SK-N-SH (cell line): ENCODE data around the gene UCP2. TPM values are rescaled to one million over a fixed set of nuclear protein-coding genes. Genes with fewer than 3 reads are reported as not detected.
A peak's percentile ranks its signal among the peaks of the same experiment; 100 is the strongest.

Experiments used
- CTCF ChIA-PET: fragments of 300-600, 350-600 bp; formaldehyde crosslinking; extraction: SDS; loops from one replicate; lab custom pipeline; 2021; lab: Yijun Ruan, JAX
- POLR2A ChIA-PET: fragments of 350-600 bp; sonication (Branson Sonifier 250); formaldehyde crosslinking; extraction: SDS; loops from one replicate; lab custom pipeline; 2020; ENCODE audit warnings: antibody characterized with exemption, inconsistent platforms; lab: Yijun Ruan, JAX
- DNase-seq: peaks from one replicate; pipeline ENCODE4 v3.0.0; 2012
- H2AFZ ChIP-seq: fragments of 200-600 bp; sonication (generic); 2 replicates; pipeline ENCODE4 v1.8.1; 2016; ENCODE audit warnings: antibody characterized with exemption, mild to moderate bottlenecking, low read depth
- H3F3A ChIP-seq: fragments of 200-600 bp; sonication (generic); replicated peaks from 2 replicates; pipeline ENCODE3; 2016; ENCODE audit warnings: antibody characterized with exemption, mild to moderate bottlenecking; ENCODE audit not compliant: insufficient read depth
- H3K27ac ChIP-seq, 2 experiments: fragments of 200-500 bp in 1 of 2; fragments of 200-600 bp in 1 of 2; sonication (Bioruptor generic) in 1 of 2; sonication (generic), shearing (Covaris generic) in 1 of 2; 2 replicates each; pipeline versions ENCODE4 v1.5.1 to v1.6.1; 2014 to 2016; ENCODE audit warnings: low read depth in 2 of 2, inconsistent platforms in 1 of 2, low read length in 1 of 2, mild to moderate bottlenecking in 1 of 2, mixed read lengths in 1 of 2
- H3K27me3 ChIP-seq: fragments of 200-600 bp; sonication (generic), shearing (Covaris generic); 2 replicates; pipeline ENCODE4 v1.6.1; 2016; ENCODE audit warnings: mixed run types; ENCODE audit not compliant: insufficient read depth
- H3K36me3 ChIP-seq, 2 experiments: fragments of 200-500 bp in 1 of 2; fragments of 200-600 bp in 1 of 2; sonication (Bioruptor generic) in 1 of 2; sonication (generic) in 1 of 2; replicated peaks in 1 of 2; 2 replicates each; pipeline versions ENCODE3 to v1.5.1; 2014 to 2016; ENCODE audit warnings: low read length in 1 of 2, mild to moderate bottlenecking in 1 of 2; ENCODE audit not compliant: insufficient read depth in 2 of 2, control insufficient read depth in 1 of 2
- H3K4me1 ChIP-seq, 2 experiments: fragments of 200-500 bp in 1 of 2; fragments of 200-600 bp in 1 of 2; sonication (Bioruptor generic) in 1 of 2; sonication (generic), shearing (Covaris generic) in 1 of 2; 2 replicates each; pipeline versions ENCODE4 v1.5.1 to v1.6.1; 2014 to 2016; ENCODE audit warnings: low read depth in 1 of 2, low read length in 1 of 2, mixed run types in 1 of 2; ENCODE audit not compliant: insufficient read depth in 2 of 2, control insufficient read depth in 1 of 2
- H3K4me2 ChIP-seq: fragments of 200-600 bp; sonication (generic), shearing (Covaris generic); 2 replicates; pipeline ENCODE4 v1.6.1; 2017; ENCODE audit warnings: mixed run types
- H3K4me3 ChIP-seq, 2 experiments: fragments of 200-500 bp in 1 of 2; fragments of 200-600 bp in 1 of 2; sonication (Bioruptor generic) in 1 of 2; sonication (generic), shearing (Covaris generic) in 1 of 2; 2 replicates each; pipeline versions ENCODE4 v1.5.1 to v1.8.1; 2014 to 2016; ENCODE audit warnings: low read depth in 2 of 2, inconsistent platforms in 1 of 2, low read length in 1 of 2, mild to moderate bottlenecking in 1 of 2, mixed read lengths in 1 of 2, moderate library complexity in 1 of 2
- H3K79me2 ChIP-seq: fragments of 200-600 bp; sonication (generic); 2 replicates; pipeline ENCODE4 v1.8.1; 2017; ENCODE audit warnings: mild to moderate bottlenecking; ENCODE audit not compliant: insufficient read depth
- H3K9ac ChIP-seq: fragments of 200-600 bp; sonication (generic); 2 replicates; pipeline ENCODE4 v1.6.1; 2017; ENCODE audit warnings: mixed run types
- H3K9me2 ChIP-seq: fragments of 200-600 bp; sonication (generic); 2 replicates; pipeline ENCODE4 v1.6.1; 2017; ENCODE audit warnings: mixed run types
- H3K9me3 ChIP-seq: fragments of 200-600 bp; sonication (generic); 2 replicates; pipeline ENCODE4 v1.6.1; 2017; ENCODE audit warnings: mixed run types, mild to moderate bottlenecking, moderate library complexity
- H4K20me1 ChIP-seq: fragments of 200-600 bp; sonication (generic); 2 replicates; pipeline ENCODE4 v1.6.1; 2017; ENCODE audit warnings: mild to moderate bottlenecking, mixed run types; ENCODE audit not compliant: insufficient read depth
- EP300 ChIP-seq, 2 experiments: IDR thresholded peaks; 2 replicates each; pipeline versions ENCODE4 v1.4.0 to v1.6.1; 2012; ENCODE audit warnings: borderline replicate concordance in 1 of 2, low read depth in 1 of 2, low read length in 1 of 2
- FOSL2 ChIP-seq: IDR thresholded peaks from 2 replicates; pipeline ENCODE4 v1.4.0; 2012; ENCODE audit warnings: low read depth, mild to moderate bottlenecking, moderate library complexity, borderline replicate concordance
- GABPA ChIP-seq: IDR thresholded peaks from 2 replicates; pipeline ENCODE4 v1.4.0; 2012; ENCODE audit warnings: low read depth, mild to moderate bottlenecking
- GATA2 ChIP-seq: sonication (generic); formaldehyde crosslinking; IDR thresholded peaks from 2 replicates; pipeline ENCODE4 v1.5.0; 2020; ENCODE audit warnings: mild to moderate bottlenecking, missing genetic modification reagents
- IRF3 ChIP-seq: fragments of 150-350 bp; IDR thresholded peaks from 2 replicates; pipeline ENCODE4 v1.6.1; 2016; ENCODE audit warnings: mild to moderate bottlenecking, low read depth, low read length
- JUND ChIP-seq: IDR thresholded peaks from 2 replicates; pipeline ENCODE4 v1.4.0; 2012
- MEF2A ChIP-seq: IDR thresholded peaks from 2 replicates; pipeline ENCODE4 v1.4.0; 2012; ENCODE audit warnings: low read depth, borderline replicate concordance
- NRF1 ChIP-seq: IDR thresholded peaks from 2 replicates; pipeline ENCODE4 v1.6.1; 2012; ENCODE audit warnings: low read depth, mild to moderate bottlenecking, low read length
- PBX3 ChIP-seq: IDR thresholded peaks from 2 replicates; pipeline ENCODE4; 2012
- RCOR1 ChIP-seq: fragments of 150-350 bp; IDR thresholded peaks from 2 replicates; pipeline ENCODE4 v1.6.1; 2017; ENCODE audit warnings: antibody characterized with exemption, low read length
- TEAD4 ChIP-seq: IDR thresholded peaks from 2 replicates; pipeline ENCODE4 v1.4.0; 2012; ENCODE audit warnings: mild to moderate bottlenecking, borderline replicate concordance; ENCODE audit not compliant: insufficient read depth
- USF2 ChIP-seq: fragments of 150-350 bp; IDR thresholded peaks from 2 replicates; pipeline ENCODE4 v1.6.1; 2017; ENCODE audit warnings: antibody characterized with exemption, low read length, low read depth, borderline replicate concordance
- YY1 ChIP-seq: IDR thresholded peaks from 2 replicates; pipeline ENCODE4 v1.4.0; 2012; ENCODE audit warnings: low read depth, mild to moderate bottlenecking
- WGBS: methylation state at CpG from one replicate; pipeline ENCODE4 v1.1.6; 2017; ENCODE audit warnings: low lambda C conversion rate; 5-methylcytosine and 5-hydroxymethylcytosine counted together
- polyA plus RNA-seq, 3 experiments: library from polyadenylated mRNA; depleted of rRNA; stranded (reverse); fragments of >200 nt; gene quantifications; 2 replicates each; pipeline ENCODE4 v1.2.3, GENCODE V29; 2012
- TF ChIP-seq, protein P1 (sequence below): IDR thresholded peaks from 2 replicates; pipeline ENCODE4 v1.4.0; 2012; ENCODE audit warnings: low read depth, borderline replicate concordance
- TF ChIP-seq, protein P2 (sequence below): IDR thresholded peaks from 2 replicates; pipeline ENCODE4 v1.4.0; 2012; ENCODE audit warnings: low read depth
- TF ChIP-seq, protein P3 (sequence below): fragments of 200-600 bp; sonication (generic); IDR thresholded peaks from 2 replicates; pipeline ENCODE4 v1.6.1; 2017; ENCODE audit warnings: antibody characterized with exemption, mild to moderate bottlenecking, moderate library complexity

Gene UCP2
- polyA plus RNA-seq, 1 of the 3 experiments (the other 2 are of a cell fraction): 36.0 TPM

- Histone ChIP-seq H3K4me3 (no peak overlapping the region), H3F3A (no peaks in the 10 kb centered on the region), H3K27ac (no peak overlapping the region), H3K79me2 (no peaks in the 10 kb centered on the region), H3K4me1 (peaks cover 0 to 2% of the 10 kb centered on the region in 2 experiments; a peak in 1 of 4 replicates), H3K27me3 (no peaks in the 10 kb centered on the region)
- peak; percentile 14 for DNase-seq
- POLR2A ChIA-PET: no interaction called here
- no peak for TF ChIP-seq EP300 (IDR thresholded peaks at IDR 0.05; ENCODE audit: borderline replicate concordance in 1 of 2, low read depth in 1 of 2, low read length in 1 of 2)
- TF ChIP-seq, protein P1, sequence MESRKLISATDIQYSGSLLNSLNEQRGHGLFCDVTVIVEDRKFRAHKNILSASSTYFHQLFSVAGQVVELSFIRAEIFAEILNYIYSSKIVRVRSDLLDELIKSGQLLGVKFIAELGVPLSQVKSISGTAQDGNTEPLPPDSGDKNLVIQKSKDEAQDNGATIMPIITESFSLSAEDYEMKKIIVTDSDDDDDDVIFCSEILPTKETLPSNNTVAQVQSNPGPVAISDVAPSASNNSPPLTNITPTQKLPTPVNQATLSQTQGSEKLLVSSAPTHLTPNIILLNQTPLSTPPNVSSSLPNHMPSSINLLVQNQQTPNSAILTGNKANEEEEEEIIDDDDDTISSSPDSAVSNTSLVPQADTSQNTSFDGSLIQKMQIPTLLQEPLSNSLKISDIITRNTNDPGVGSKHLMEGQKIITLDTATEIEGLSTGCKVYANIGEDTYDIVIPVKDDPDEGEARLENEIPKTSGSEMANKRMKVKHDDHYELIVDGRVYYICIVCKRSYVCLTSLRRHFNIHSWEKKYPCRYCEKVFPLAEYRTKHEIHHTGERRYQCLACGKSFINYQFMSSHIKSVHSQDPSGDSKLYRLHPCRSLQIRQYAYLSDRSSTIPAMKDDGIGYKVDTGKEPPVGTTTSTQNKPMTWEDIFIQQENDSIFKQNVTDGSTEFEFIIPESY: no peak
- no peak for TF ChIP-seq MEF2A
- no peak for TF ChIP-seq NRF1
- no peak for TF ChIP-seq YY1
- TF ChIP-seq, protein P2, sequence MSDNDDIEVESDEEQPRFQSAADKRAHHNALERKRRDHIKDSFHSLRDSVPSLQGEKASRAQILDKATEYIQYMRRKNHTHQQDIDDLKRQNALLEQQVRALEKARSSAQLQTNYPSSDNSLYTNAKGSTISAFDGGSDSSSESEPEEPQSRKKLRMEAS: no peak
- TF ChIP-seq, all 33 proteins: peak for 0
- CTCF ChIA-PET: interaction anchor here (0.6 kb wide), 1 partner anchor 717 kb away, joined by 3 read pairs; no protein-coding TSS in a partner anchor
- WGBS: 91% methylated on average over 12 of the region's 29 CpGs
- H3K36me3 ChIP-seq: peaks cover 0 to 11% of the 10 kb centered on the region in 2 experiments
- no peak overlapping the region for H3K9ac ChIP-seq
- H3K9me3 ChIP-seq: no peaks in the 10 kb centered on the region
- H4K20me1 ChIP-seq: no peaks in the 10 kb centered on the region
- no peak overlapping the region for H3K4me2 ChIP-seq
- H2AFZ ChIP-seq: no peak overlapping the region
- no peaks in the 10 kb centered on the region for H3K9me2 ChIP-seq
These were observed 23.3 kb upstream of the UCP2 start for GRCh38 chr11:74005721-74006517.

DNA sequence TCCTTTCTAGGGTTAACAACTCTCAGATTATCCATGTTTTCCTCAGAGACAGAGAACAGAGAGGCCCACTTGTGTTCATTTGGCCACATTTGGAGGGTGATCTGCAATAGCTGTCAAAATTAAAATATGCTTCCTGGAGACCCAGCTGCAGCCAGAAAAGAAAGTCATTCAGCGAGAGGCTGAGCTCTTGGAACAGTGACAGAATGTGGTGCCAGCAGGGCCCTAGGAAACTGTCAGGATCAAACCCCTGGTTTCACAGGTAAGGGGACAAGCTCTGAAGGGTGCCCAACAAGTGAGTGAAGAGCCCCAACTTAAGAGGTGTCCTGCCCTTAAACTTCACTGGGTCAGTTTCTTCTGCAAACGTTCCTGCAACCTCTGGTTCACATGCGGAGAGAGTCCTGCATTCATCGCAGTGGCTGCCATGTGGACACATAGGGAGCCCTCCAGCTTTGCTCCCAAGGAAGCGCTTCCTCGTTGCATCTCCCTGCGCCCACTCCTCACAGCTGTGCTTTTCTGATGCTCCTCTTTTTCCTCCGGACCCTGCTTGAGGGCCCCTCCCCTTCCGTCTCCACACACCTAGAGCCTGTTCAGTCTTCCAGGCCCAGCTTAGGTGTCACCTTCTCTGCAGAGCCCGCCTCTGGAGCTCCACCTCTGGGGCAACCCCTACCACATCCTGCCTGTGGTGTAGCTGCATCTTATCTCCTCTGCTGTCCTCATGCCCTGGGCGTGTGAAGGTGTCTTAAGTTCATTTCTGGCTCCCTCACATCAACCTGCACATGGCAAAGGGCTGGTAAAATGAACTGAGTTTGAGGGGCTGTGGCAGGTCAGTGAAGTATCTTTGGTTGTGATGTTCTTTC lies 22.3 kb upstream of the UCP2 start:
- H2AFZ ChIP-seq: no peak overlapping the region
- H3K79me2 ChIP-seq: no peaks in the 10 kb centered on the region
- H3K9me3 ChIP-seq: no peaks in the 10 kb centered on the region
- no peaks in the 10 kb centered on the region for H3K9me2 ChIP-seq
- ChIA-PET CTCF (interaction anchor here (0.6 kb wide), 1 partner anchor 718 kb away, joined by 3 read pairs; no protein-coding TSS in a partner anchor), POLR2A (no interaction called here)
- peaks cover 0 to 12% of the 10 kb centered on the region in 2 experiments for H3K36me3 ChIP-seq
- H3K27ac ChIP-seq: no peak overlapping the region
- no peak for DNase-seq
- H3K4me1 ChIP-seq: no peaks in the 10 kb centered on the region
- no peaks in the 10 kb centered on the region for H3F3A ChIP-seq
- WGBS: 86% methylated on average over 11 of the region's 11 CpGs
- no peaks in the 10 kb centered on the region for H3K27me3 ChIP-seq
- H4K20me1 ChIP-seq: no peaks in the 10 kb centered on the region
- H3K4me3 ChIP-seq: no peak overlapping the region
- no peak overlapping the region for H3K4me2 ChIP-seq
- no peak overlapping the region for H3K9ac ChIP-seq
- no peak for TF ChIP-seq GATA2 (CRISPR knock-in tag)
- no peak for TF ChIP-seq JUND
- TF ChIP-seq IRF3: no peak
- TF ChIP-seq PBX3: no peak
- no peak for TF ChIP-seq FOSL2
- TF ChIP-seq, protein P2: no peak
- TF ChIP-seq RCOR1: no peak
- no peak for TF ChIP-seq MEF2A
- TF ChIP-seq YY1: no peak
- TF ChIP-seq, protein P3, sequence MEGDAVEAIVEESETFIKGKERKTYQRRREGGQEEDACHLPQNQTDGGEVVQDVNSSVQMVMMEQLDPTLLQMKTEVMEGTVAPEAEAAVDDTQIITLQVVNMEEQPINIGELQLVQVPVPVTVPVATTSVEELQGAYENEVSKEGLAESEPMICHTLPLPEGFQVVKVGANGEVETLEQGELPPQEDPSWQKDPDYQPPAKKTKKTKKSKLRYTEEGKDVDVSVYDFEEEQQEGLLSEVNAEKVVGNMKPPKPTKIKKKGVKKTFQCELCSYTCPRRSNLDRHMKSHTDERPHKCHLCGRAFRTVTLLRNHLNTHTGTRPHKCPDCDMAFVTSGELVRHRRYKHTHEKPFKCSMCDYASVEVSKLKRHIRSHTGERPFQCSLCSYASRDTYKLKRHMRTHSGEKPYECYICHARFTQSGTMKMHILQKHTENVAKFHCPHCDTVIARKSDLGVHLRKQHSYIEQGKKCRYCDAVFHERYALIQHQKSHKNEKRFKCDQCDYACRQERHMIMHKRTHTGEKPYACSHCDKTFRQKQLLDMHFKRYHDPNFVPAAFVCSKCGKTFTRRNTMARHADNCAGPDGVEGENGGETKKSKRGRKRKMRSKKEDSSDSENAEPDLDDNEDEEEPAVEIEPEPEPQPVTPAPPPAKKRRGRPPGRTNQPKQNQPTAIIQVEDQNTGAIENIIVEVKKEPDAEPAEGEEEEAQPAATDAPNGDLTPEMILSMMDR: no peak
- no peak for TF ChIP-seq USF2
- no peak for TF ChIP-seq GABPA
- TF ChIP-seq TEAD4: no peak
